Activated gamma-delta T cell treated with Interleukin-2 at 50 U/mL for 16 hours (primary cell): ENCODE measurements around the gene PTAR1.
A peak's percentile ranks its signal among the peaks of the same experiment; 100 is the strongest.
"Not testable (repeated sequence)": the region's sequence is repeated elsewhere in the genome, so short reads cannot be mapped to it uniquely, and the experiment has no call there.

Source experiments
- DNase-seq: peaks from one replicate; pipeline ENCODE4 v3.0.0-alpha.2; 2020

The PTAR1 gene

DNA sequence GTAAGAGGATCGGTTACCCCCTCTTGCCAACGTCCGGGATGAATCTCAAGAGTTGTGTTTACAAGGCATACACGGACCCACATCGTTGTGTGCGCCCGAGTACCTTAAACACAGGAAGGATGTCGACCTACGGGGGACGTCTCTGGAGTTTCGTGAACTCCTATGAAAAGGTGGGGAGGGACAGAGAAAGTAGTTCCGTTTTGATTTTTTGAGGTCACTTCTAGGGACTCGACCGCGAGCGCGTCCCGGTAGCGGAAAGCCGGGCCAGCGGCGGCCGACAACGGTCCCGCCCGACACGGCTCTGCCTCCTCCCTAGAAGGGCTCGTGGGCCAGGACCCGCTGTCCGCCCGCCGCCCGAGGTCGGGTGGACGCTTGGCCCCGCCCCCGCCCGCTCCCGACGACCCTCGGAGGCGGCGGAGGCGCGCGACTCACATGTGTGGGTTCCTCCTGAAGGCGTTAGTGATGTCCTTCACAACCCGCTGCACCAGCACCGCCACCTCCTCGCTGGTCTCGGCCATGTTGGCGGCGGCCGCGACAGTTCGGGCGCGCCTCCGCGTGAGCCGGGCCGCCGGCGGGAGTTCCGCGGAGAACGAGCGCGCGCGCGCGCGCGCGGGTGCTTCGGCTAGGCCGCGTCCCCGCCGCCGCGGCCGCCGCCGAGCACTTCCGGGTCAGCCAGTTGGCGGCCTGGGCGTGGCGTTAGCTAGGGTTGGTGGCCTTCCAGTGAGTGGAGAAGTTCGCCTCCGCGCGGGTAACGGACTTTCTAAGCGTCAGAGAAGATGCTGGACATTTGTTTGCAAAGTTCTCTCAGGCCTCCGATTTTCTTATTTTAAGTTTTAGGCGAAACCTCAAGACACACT is at the start of gene PTAR1:
Gene PTAR1 (minus strand): TSS at position 591 of the 857 bp plus-strand sequence. CDS start 73 bp downstream, at position 518.
- DNase-seq = peak; percentile 86

DNA sequence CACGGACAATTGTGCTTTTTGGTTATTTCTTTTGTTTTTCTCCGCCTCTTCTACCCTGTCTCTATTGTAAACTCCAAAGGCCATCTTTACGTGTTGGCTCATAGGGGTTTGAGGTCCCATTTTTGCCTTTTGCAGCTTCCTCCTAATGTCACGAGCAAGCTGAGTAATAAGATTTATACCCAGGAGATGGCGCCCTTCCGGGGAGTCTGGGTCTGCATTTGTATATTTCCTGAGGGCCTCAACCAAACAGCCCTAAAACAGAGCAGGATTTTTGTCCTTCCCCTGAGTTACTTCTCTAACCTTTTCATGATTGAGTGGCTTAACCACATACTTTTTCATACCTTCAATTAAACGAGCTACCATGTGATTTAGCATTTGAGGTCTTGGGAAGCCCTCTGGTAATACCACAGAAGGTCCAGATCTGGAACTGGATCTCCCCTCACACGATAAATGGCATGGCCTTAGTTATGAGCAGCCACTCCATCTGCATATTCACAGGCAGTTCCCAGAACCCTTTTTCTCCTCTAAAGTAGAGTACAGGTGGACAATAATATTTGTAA is 49.6 kb upstream of the PTAR1 start:
- no peak for DNase-seq

- DNase-seq = no peak
Observed at GRCh38 chr9:69806627-69807026, 46.8 kb upstream of the PTAR1 start.

GRCh38 chr9:69805962-69806515 is 46.2 kb upstream of the PTAR1 start:
- DNase-seq = no peak

- DNase-seq = no peak
Observed at GRCh38 chr9:69801989-69802388, 42.2 kb upstream of the PTAR1 start.

- not testable (repeated sequence) for DNase-seq
Observed at GRCh38 chr9:69800027-69800426, 40.2 kb upstream of the PTAR1 start.

GRCh38 chr9:69799521-69799920 is 39.7 kb upstream of the PTAR1 start:
- DNase-seq = not testable (repeated sequence)

- no peak for DNase-seq
Observed at GRCh38 chr9:69798744-69799143, 38.9 kb upstream of the PTAR1 start.

DNA sequence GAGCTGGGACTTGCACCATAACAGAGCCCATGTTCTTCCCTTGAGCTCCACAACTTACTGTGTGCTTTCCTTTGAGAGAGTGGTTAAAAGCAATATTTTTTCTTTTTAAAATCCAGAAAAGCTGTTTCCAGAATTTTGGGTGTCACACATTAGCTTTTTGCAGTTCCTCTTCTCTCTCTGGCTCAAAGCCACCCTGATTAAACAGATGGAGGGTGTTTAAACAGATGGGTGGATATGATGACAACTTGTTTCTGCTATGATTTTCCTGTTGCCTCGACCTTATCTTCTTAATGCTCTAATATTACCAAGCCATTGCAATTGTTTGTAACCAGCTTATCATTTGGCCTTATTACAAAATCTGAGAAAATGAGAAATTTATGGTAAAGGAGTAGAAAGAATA is 37.9 kb upstream of the PTAR1 start:
- DNase-seq = no peak

DNA sequence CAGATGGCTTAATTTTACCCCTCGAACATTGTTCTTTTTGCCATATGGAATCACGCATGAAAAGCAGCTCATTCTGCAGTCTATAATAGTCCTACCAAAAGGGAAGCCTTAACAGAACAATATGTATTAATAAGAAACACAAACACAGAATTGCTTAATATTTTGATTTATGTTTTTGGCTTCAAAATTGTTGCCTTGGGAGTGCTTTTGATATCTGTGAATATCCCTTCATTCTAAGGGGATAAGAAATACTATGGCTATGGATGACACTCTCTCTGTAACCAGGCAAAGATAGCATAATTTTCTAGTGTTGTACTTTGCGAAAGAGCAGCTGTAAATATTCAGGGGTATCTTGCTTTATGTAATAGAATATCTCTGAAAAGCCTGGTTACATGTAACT is 34.5 kb upstream of the PTAR1 start:
- no peak for DNase-seq

- no peak for DNase-seq
Observed at GRCh38 chr9:69785757-69786156, 25.9 kb upstream of the PTAR1 start.

- DNase-seq = no peak
Observed at GRCh38 chr9:69773258-69773657, 13.4 kb upstream of the PTAR1 start.

GRCh38 chr9:69771775-69772418 is 12.1 kb upstream of the PTAR1 start:
- DNase-seq = no peak

DNA sequence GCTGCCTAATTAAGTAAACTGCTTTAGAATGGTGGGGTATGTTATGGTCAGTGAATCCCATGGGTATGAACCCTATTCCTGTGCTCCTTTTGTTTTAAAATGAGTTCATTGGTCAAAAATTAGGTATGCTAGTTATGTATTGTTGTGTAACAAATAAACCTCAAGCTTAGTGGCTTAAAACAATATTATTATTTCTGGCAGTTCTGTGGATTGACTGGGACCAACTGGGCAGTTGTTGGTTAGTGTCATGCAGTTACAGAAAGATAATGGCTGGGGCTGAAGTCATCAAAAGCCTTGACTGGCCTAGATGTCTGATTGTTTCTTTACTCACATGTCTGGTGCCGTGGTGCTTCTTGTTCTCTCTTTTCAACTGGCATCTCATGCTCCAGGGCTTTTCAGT is 8.9 kb upstream of the PTAR1 start:
- no peak for DNase-seq

GRCh38 chr9:69768101-69768500 is 8.3 kb upstream of the PTAR1 start:
- no peak for DNase-seq

DNA sequence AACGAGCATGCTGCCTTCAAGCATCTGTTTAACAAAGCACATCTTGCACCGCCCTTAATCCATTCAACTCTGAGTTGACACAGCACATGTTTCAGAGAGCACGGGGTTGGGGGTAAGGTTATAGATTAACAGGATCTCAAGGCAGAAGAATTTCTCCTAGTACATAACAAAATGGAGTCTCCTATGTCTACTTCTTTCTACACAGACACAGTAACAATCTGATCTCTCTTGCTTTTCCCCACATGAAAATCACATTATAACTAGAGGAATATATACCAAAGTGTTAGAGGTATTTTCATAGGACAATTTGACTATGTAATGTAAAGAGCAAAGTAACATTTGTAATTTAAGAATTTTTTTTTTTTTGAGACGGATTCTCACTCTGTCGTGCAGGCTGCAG is 4.1 kb upstream of the PTAR1 start:
- DNase-seq = not testable (repeated sequence)

- DNase-seq = no peak
Observed at GRCh38 chr9:69762527-69762926, 2.7 kb upstream of the PTAR1 start.

- DNase-seq = no peak
Observed at GRCh38 chr9:69760278-69760610, 433 bp upstream of the PTAR1 start.

- no peak for DNase-seq
Observed at GRCh38 chr9:69759021-69759420, 790 bp downstream of the PTAR1 start.

DNA sequence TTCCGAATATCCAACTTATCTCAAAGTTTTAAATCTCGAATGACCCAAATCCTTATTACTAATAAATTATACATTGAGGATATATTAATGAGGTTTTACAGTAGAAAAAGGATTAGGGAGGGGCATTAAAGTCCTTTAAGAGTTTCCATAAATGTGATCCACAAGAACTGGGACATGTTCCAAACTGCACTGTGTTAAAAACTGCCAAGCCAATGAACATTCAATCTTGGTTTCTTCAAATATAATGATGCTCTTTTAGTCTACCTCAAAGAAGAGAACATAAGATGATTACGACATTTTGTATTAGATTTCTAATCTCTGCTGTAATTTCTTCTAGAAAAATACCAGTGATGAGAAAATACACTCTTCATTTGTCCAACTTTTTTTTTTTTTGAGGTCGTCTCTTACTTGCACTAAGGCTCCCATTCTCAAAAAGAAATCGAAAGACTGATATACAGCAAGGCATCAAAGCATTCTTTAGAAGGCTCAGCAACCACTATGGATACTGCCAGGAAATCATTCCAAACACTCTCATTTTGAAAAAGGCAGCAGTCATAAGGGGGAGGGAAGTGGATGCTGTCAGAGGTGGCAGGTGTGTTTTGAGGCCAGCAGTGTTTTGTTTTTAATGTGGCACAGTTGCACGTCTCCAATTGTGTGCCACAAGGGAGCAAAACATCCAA is 1.7 kb downstream of the PTAR1 start:
- no peak for DNase-seq

DNA sequence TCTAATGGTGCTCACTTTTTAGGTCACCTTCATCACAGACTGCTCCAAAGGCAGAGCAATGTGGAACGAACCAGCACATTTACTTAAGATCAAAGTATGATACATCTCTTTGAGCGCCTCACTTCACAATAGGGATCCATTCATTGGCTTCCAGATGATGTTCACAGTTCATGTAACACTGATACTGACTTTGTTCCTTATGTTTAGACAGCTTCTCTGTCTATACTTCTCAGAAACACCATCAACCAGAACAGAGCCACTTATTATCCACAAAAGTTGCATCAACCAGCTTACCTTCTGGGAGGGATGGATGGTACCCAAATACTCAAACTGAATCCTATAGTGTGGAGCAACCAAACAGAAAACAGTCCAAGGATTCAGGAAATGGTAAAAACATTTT is 4.6 kb downstream of the PTAR1 start:
- no peak for DNase-seq

GRCh38 chr9:69753830-69754229 is 6.0 kb downstream of the PTAR1 start:
- DNase-seq = no peak

DNA sequence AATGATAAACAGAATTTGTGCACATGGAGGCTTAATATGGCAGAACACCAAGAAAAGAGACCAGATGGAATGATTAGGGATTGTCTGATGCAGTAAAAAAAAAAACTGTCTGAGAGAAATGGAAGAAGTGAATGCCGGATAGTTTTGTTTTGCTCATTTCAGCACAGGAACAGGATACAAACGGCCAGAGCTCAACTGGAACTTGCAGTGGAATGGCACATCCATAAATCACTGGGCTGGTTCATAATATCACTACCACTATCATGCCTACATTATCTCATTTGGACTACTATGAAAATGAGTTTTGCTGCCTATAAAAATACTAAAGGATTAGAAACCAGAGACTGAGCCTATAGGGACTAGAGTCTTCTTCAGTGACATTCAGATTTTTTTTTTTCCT is 9.7 kb downstream of the PTAR1 start:
- no peak for DNase-seq
